Liver (tissue), 3 donors: ENCODE measurements around the gene ZMYM3.
"Not testable (repeated sequence)": the region's sequence is repeated elsewhere in the genome, so short reads cannot be mapped to it uniquely, and the experiment has no call there.

Source experiments
- ATF3 ChIP-seq: IDR thresholded peaks from 2 replicates; pipeline ENCODE4 v1.6.1; 2016; ENCODE audit warnings: antibody characterized with exemption
- CTCF ChIP-seq: fragments of 150-350 bp; IDR thresholded peaks from 2 replicates; pipeline ENCODE4 v1.5.1; 2017; ENCODE audit warnings: improper control_type of control experiment, low read depth, low read length; ENCODE audit not compliant: missing input control
- REST ChIP-seq: IDR thresholded peaks from 2 replicates; pipeline ENCODE4 v1.6.1; 2016; ENCODE audit warnings: antibody characterized with exemption, mild to moderate bottlenecking
- SP1 ChIP-seq: IDR thresholded peaks from 2 replicates; pipeline ENCODE4 v1.6.1; 2018; ENCODE audit warnings: antibody characterized with exemption, mild to moderate bottlenecking
- TAF1 ChIP-seq: conservative IDR thresholded peaks from 2 replicates; pipeline ENCODE4 v1.6.1; 2016; ENCODE audit warnings: antibody characterized with exemption, mild to moderate bottlenecking
- TF ChIP-seq, protein P1 (sequence below): IDR thresholded peaks from 2 replicates; pipeline ENCODE4 v1.6.1; 2016; ENCODE audit warnings: antibody characterized with exemption
- donor health status: healthy.
- donor health status: healthy.

DNA sequence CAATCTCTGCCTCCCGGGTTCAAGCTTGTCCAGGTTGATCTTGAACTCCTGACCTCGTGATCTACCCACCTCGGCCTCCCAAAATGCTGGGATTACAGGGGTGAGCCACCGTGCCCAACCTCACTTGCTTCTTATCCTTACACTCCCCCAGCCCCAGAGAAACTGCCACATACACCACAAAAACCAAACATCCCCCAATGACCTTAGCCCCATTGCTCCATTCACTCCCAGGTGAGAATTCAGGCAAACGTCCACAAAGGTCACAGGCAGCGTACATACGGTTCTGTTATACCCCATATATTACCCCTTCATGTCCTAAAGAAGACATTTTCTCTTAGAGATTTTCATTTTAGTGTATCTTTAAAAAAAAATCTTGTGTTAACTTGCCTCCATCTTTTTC is 46.6 kb upstream of the ZMYM3 start:
- not testable (repeated sequence) for TF ChIP-seq TAF1, CTCF, ATF3, SP1, REST
- TF ChIP-seq, protein P1, sequence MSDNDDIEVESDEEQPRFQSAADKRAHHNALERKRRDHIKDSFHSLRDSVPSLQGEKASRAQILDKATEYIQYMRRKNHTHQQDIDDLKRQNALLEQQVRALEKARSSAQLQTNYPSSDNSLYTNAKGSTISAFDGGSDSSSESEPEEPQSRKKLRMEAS, result not testable (repeated sequence)
